Ascending aorta (tissue), 2 donors: Measurements from ENCODE around the gene UBE2E2. TPM values are rescaled to one million over a fixed set of nuclear protein-coding genes. Genes with fewer than 3 reads are reported as not detected.

ENCODE experiments used
- DNase-seq, 2 donors: peaks; one replicate each; pipeline ENCODE4 v3.0.0-alpha.2; 2019; ENCODE audit warnings: low spot score in 2 of 2
- H3K27ac ChIP-seq, 2 donors: fragments of 200-600 bp; sonication (generic); one replicate each; pipeline ENCODE4 v1.5.1; 2016 to 2017; ENCODE audit warnings: mild to moderate bottlenecking in 1 of 2
- H3K27me3 ChIP-seq: fragments of 200-600 bp; sonication (generic); one replicate; pipeline ENCODE4 v1.5.1; 2017
- H3K36me3 ChIP-seq, 2 donors: fragments of 200-600 bp; sonication (generic); one replicate each; pipeline ENCODE4 v1.5.1; 2016
- H3K4me1 ChIP-seq, 2 donors: fragments of 200-600 bp; sonication (generic); one replicate each; pipeline ENCODE4 v1.5.1; 2016 to 2017; ENCODE audit warnings: mild to moderate bottlenecking in 1 of 2
- H3K4me3 ChIP-seq, 2 donors: fragments of 200-600 bp; sonication (generic); one replicate each; pipeline ENCODE4 v1.5.1; 2016 to 2017; ENCODE audit warnings: mild to moderate bottlenecking in 1 of 2
- H3K9me3 ChIP-seq, 2 donors: fragments of 200-600 bp; sonication (generic); one replicate each; pipeline ENCODE4 v1.5.1; 2016
- CTCF ChIP-seq, 3 experiments: fragments of 200-600 bp in 2 of 3; fragments of 450-650 bp in 1 of 3; sonication (generic) in 2 of 3; IDR thresholded peaks; one replicate each; pipeline ENCODE4 v1.5.1; 2016 to 2019; ENCODE audit warnings: antibody characterized with exemption in 3 of 3, mild to moderate bottlenecking in 1 of 3, moderate library complexity in 1 of 3
- intact Hi-C: fragments of 100-400 bp; cut with DNase I; formaldehyde crosslinking; loops from one replicate; pipeline ENCODE4 v1.15.1; 2023
- total RNA-seq: library from RNA; depleted of rRNA; stranded (reverse); fragments of >200 nt; gene quantifications from one replicate; pipeline ENCODE4 v1.1.0, GENCODE V29; 2016

UBE2E2 gene
- total RNA-seq, 1 donor from 2014 or later, result 5.3 TPM

- Histone ChIP-seq H3K9me3 (no peaks in the 10 kb centered on the region), H3K4me3 (no peak overlapping the region), H3K36me3 (no peaks in the 10 kb centered on the region), H3K27me3 (no peaks in the 10 kb centered on the region), H3K4me1 (no peaks in the 10 kb centered on the region), H3K27ac (no peak overlapping the region)
- intact Hi-C loops, result no loop called here
- DNase-seq, result no peak
- no peak for TF ChIP-seq CTCF (IDR thresholded peaks at IDR 0.05)
Observed at GRCh38 chr3:23553353-23553752, 350.2 kb downstream of the UBE2E2 start.

GRCh38 chr3:23565041-23565775 lies 362.1 kb downstream of the UBE2E2 start:
- no peak for TF ChIP-seq CTCF (IDR thresholded peaks at IDR 0.05)

GRCh38 chr3:23566499-23566898 lies 363.4 kb downstream of the UBE2E2 start:
- intact Hi-C loops, result no loop called here

More at GRCh38 chr3:23565041-23565775, 362.1 kb downstream of the UBE2E2 start:
- H3K36me3 ChIP-seq, result no peaks in the 10 kb centered on the region
- H3K9me3 ChIP-seq, result no peaks in the 10 kb centered on the region
- no peak for DNase-seq
- H3K27ac ChIP-seq, result no peak overlapping the region
- intact Hi-C loops, result no loop called here
- H3K4me1 ChIP-seq, result no peaks in the 10 kb centered on the region
- no peaks in the 10 kb centered on the region for H3K27me3 ChIP-seq
- no peak overlapping the region for H3K4me3 ChIP-seq

GRCh38 chr3:23567917-23568316 lies 364.8 kb downstream of the UBE2E2 start:
- Histone ChIP-seq H3K36me3 (no peaks in the 10 kb centered on the region), H3K9me3 (no peaks in the 10 kb centered on the region), H3K4me3 (no peak overlapping the region), H3K27me3 (no peaks in the 10 kb centered on the region), H3K4me1 (no peaks in the 10 kb centered on the region), H3K27ac (no peak overlapping the region)
- DNase-seq, result peak; percentile 9 to 65
- TF ChIP-seq CTCF (IDR thresholded peaks at IDR 0.05), result no peak
- intact Hi-C loops, result no loop called here

More at GRCh38 chr3:23566499-23566898, 363.4 kb downstream of the UBE2E2 start:
- no peak overlapping the region for H3K27ac ChIP-seq
- no peaks in the 10 kb centered on the region for H3K36me3 ChIP-seq
- TF ChIP-seq CTCF (IDR thresholded peaks at IDR 0.05), result no peak
- no peak overlapping the region for H3K4me3 ChIP-seq
- no peak for DNase-seq
- no peaks in the 10 kb centered on the region for H3K27me3 ChIP-seq
- no peaks in the 10 kb centered on the region for H3K4me1 ChIP-seq
- H3K9me3 ChIP-seq, result no peaks in the 10 kb centered on the region

GRCh38 chr3:23573827-23574226 lies 370.7 kb downstream of the UBE2E2 start:
- DNase-seq, result no peak
- intact Hi-C loops, result no loop called here
- Histone ChIP-seq H3K9me3 (no peaks in the 10 kb centered on the region), H3K27ac (no peak overlapping the region), H3K4me3 (no peak overlapping the region), H3K36me3 (no peaks in the 10 kb centered on the region), H3K27me3 (no peaks in the 10 kb centered on the region), H3K4me1 (no peaks in the 10 kb centered on the region)
- TF ChIP-seq CTCF (IDR thresholded peaks at IDR 0.05), result no peak
